Adrenal gland (tissue), 5 donors: ENCODE data around the gene GALNTL6.

Experiments
- POLR2A ChIP-seq, 2 donors: fragments of 450-650 bp; IDR thresholded peaks; one replicate each; pipeline ENCODE4 v1.6.1; 2017; ENCODE audit warnings: antibody characterized with exemption in 2 of 2, mild to moderate bottlenecking in 2 of 2, moderate library complexity in 1 of 2
- TF ChIP-seq, protein P1 (sequence below), 6 experiments: fragments of 450-650 bp in 4 of 6; fragments of 200-600 bp in 2 of 6; sonication (generic) in 1 of 6; IDR thresholded peaks; 1 replicate in 5 of 6; 2 replicates in 1 of 6; pipeline versions ENCODE4 v1.5.1 to v1.8.0; 2016 to 2021; ENCODE audit warnings: antibody characterized with exemption in 6 of 6, mild to moderate bottlenecking in 2 of 6, moderate library complexity in 1 of 6
- donor health status: DM: no; HTN: no; CAD: no.

GRCh38 chr4:172686021-172686420 lies 872.8 kb downstream of the GALNTL6 start:
- TF ChIP-seq, protein P1, sequence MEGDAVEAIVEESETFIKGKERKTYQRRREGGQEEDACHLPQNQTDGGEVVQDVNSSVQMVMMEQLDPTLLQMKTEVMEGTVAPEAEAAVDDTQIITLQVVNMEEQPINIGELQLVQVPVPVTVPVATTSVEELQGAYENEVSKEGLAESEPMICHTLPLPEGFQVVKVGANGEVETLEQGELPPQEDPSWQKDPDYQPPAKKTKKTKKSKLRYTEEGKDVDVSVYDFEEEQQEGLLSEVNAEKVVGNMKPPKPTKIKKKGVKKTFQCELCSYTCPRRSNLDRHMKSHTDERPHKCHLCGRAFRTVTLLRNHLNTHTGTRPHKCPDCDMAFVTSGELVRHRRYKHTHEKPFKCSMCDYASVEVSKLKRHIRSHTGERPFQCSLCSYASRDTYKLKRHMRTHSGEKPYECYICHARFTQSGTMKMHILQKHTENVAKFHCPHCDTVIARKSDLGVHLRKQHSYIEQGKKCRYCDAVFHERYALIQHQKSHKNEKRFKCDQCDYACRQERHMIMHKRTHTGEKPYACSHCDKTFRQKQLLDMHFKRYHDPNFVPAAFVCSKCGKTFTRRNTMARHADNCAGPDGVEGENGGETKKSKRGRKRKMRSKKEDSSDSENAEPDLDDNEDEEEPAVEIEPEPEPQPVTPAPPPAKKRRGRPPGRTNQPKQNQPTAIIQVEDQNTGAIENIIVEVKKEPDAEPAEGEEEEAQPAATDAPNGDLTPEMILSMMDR (IDR thresholded peaks at IDR 0.05), result no peak
- no peak for TF ChIP-seq POLR2A (IDR thresholded peaks at IDR 0.05)
